ENCODE measurements around the gene PPP2R2B.

Gene PPP2R2B

DNA sequence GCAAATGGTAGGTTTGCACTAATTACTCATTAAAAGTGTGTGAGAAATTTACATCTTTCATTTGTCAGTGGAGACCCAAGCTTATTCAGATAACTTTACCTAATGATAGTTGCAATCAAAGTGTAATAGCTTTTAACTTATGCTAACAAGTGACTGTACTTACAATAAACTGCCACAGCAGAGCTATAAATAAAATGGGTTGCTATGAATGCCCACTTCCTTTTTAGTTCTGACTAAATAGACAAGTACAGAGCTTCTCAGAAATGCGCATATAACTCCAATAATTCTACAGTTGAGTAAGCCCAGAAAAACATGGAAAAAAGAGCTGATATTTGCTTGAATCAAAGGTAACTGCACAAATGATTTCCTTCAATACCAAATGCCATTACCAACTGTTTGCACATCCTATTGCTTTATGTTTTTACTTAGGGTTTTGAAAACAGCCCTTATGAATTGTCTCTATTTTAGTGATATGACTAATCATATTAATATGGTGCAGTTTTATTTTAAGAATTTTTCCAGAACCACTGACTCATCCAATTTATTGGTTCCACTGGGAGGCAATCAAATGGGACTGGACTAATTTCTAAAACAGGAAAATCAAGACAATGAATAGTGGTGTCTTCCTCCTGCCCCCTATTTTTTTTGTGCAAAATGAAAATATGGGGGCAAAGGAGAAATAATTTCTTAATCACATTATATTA lies 84.1 kb downstream of the PPP2R2B start:
- TF ChIP-seq, protein P1, sequence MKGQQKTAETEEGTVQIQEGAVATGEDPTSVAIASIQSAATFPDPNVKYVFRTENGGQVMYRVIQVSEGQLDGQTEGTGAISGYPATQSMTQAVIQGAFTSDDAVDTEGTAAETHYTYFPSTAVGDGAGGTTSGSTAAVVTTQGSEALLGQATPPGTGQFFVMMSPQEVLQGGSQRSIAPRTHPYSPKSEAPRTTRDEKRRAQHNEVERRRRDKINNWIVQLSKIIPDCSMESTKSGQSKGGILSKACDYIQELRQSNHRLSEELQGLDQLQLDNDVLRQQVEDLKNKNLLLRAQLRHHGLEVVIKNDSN (IDR thresholded peaks at IDR 0.05) = no peak
- TF ChIP-seq NFIC (IDR thresholded peaks at IDR 0.05) (no peak), EGR1 (IDR thresholded peaks at IDR 0.05) (no peak), EP300 (IDR thresholded peaks at IDR 0.05; ENCODE audit: borderline replicate concordance) (no peak), TEAD4 (IDR thresholded peaks at IDR 0.05) (no peak), FOXM1 (IDR thresholded peaks at IDR 0.05; ENCODE audit: borderline replicate concordance, low read depth) (no peak), TAF1 (IDR thresholded peaks at IDR 0.05; ENCODE audit: low read depth) (no peak), CEBPB (IDR thresholded peaks at IDR 0.05) (no peak), RAD21 (IDR thresholded peaks at IDR 0.05; ENCODE audit: low read depth) (no peak), YY1 (IDR thresholded peaks at IDR 0.05; ENCODE audit: low read depth) (no peak), CREB1 (IDR thresholded peaks at IDR 0.05; ENCODE audit: low read depth) (no peak), TCF12 (IDR thresholded peaks at IDR 0.05; ENCODE audit: low read depth) (no peak), ZBTB7A (IDR thresholded peaks at IDR 0.05; ENCODE audit: low read depth) (no peak)
- TF ChIP-seq, protein P2, sequence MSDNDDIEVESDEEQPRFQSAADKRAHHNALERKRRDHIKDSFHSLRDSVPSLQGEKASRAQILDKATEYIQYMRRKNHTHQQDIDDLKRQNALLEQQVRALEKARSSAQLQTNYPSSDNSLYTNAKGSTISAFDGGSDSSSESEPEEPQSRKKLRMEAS (IDR thresholded peaks at IDR 0.05) = no peak
- TF ChIP-seq, protein P3, sequence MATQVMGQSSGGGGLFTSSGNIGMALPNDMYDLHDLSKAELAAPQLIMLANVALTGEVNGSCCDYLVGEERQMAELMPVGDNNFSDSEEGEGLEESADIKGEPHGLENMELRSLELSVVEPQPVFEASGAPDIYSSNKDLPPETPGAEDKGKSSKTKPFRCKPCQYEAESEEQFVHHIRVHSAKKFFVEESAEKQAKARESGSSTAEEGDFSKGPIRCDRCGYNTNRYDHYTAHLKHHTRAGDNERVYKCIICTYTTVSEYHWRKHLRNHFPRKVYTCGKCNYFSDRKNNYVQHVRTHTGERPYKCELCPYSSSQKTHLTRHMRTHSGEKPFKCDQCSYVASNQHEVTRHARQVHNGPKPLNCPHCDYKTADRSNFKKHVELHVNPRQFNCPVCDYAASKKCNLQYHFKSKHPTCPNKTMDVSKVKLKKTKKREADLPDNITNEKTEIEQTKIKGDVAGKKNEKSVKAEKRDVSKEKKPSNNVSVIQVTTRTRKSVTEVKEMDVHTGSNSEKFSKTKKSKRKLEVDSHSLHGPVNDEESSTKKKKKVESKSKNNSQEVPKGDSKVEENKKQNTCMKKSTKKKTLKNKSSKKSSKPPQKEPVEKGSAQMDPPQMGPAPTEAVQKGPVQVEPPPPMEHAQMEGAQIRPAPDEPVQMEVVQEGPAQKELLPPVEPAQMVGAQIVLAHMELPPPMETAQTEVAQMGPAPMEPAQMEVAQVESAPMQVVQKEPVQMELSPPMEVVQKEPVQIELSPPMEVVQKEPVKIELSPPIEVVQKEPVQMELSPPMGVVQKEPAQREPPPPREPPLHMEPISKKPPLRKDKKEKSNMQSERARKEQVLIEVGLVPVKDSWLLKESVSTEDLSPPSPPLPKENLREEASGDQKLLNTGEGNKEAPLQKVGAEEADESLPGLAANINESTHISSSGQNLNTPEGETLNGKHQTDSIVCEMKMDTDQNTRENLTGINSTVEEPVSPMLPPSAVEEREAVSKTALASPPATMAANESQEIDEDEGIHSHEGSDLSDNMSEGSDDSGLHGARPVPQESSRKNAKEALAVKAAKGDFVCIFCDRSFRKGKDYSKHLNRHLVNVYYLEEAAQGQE (IDR thresholded peaks at IDR 0.05; ENCODE audit: low read depth) = no peak

DNA sequence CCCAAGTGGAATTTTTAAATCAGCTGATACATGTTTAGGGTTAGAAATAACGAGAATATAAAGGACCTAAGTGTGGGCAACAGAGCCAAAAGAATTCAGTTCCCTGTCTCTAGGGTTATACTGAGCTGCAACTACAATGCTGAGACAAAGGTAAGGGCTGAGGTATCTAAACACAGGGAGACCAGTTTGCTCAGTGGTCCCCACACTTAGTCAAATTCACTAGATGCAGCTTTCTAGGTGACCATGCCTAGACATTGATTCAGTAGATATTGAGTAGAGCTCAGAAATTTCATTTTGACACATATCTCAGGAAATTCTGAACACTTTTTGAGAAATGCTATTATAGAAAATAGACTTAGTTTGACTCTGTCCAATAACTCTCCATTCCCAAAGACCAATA lies 84.8 kb downstream of the PPP2R2B start:
- TF ChIP-seq, protein P1 (IDR thresholded peaks at IDR 0.05) = no peak
- no peak for TF ChIP-seq CREB1 (IDR thresholded peaks at IDR 0.05; ENCODE audit: low read depth)
- TF ChIP-seq RAD21 (IDR thresholded peaks at IDR 0.05; ENCODE audit: low read depth) = no peak
- TF ChIP-seq, protein P2 (IDR thresholded peaks at IDR 0.05) = no peak
- TF ChIP-seq TCF12 (IDR thresholded peaks at IDR 0.05; ENCODE audit: low read depth) = no peak
- no peak for TF ChIP-seq EP300 (IDR thresholded peaks at IDR 0.05; ENCODE audit: borderline replicate concordance)
- TF ChIP-seq CEBPB (IDR thresholded peaks at IDR 0.05) = no peak
- TF ChIP-seq TEAD4 (IDR thresholded peaks at IDR 0.05) = no peak
- TF ChIP-seq, protein P3 (IDR thresholded peaks at IDR 0.05; ENCODE audit: low read depth) = no peak
- no peak for TF ChIP-seq NFIC (IDR thresholded peaks at IDR 0.05)
- TF ChIP-seq TAF1 (IDR thresholded peaks at IDR 0.05; ENCODE audit: low read depth) = no peak
- TF ChIP-seq ZBTB7A (IDR thresholded peaks at IDR 0.05; ENCODE audit: low read depth) = no peak
- no peak for TF ChIP-seq EGR1 (IDR thresholded peaks at IDR 0.05)
- no peak for TF ChIP-seq FOXM1 (IDR thresholded peaks at IDR 0.05; ENCODE audit: borderline replicate concordance, low read depth)
- TF ChIP-seq YY1 (IDR thresholded peaks at IDR 0.05; ENCODE audit: low read depth) = no peak

DNA sequence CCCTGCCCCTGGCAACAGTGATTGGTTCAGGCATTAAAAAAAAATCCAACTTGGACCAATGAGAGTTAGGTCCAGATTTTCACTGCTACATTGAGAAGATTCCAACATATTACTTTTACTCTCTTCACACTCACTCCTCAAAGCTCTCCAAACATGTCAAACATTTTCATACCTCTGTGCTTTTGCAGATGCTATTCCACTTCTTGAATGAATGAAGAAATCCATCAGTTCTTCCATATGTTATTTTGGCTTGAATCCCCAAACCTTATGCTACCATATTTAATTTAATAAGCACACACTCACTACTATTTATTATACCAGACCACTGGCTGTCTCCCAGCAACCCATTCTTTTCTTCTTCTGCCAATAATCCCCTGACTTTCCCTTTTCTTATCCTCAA lies 87.1 kb downstream of the PPP2R2B start:
- no peak for TF ChIP-seq ZBTB7A (IDR thresholded peaks at IDR 0.05; ENCODE audit: low read depth)
- TF ChIP-seq TCF12 (IDR thresholded peaks at IDR 0.05; ENCODE audit: low read depth) = no peak
- no peak for TF ChIP-seq TAF1 (IDR thresholded peaks at IDR 0.05; ENCODE audit: low read depth)
- TF ChIP-seq CEBPB (IDR thresholded peaks at IDR 0.05) = no peak

DNA sequence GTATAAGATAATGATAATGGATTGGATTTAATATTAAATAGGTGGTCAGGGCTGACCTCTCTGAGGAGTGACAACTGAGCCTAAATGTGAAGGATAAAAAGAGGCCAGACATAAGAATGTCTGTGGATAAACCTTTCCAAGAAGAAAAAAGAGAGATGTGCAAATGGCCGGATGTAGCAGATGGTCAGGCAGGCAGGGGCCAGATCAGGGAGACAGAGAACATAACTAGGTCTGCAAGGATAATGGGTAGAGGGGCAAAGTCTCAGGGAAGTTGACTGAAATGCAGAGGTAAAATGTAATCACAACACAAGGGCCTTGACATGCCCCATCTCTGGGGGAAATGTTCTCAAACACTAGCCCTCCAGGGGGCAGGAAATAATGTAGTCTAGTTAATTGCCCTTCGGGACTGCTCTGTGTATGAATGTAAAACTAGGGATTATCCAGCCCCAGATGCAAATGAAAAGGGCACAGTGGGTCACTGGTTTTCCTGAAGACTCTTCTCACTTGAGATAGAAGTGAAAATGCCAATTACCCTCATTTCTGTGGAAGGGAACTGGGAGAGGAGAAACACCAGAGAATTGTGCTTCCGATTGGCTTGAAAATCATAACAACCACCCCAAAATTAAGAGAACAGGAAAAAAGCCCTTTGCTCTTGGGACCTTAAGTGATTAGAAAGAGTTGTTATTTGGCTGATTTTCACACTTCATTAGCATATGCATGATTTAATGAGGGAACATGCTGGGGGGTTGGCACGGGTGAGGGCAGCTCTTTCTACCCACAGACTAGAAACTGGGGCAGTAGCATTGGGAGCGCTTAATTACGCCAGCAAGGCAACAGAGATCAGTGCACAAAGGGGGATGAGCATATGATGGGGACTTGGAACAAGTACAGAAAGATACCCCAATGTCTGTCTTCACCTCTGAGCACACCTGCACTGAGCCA lies 88.6 kb downstream of the PPP2R2B start:
- TF ChIP-seq, protein P3 (IDR thresholded peaks at IDR 0.05; ENCODE audit: low read depth) = no peak
- TF ChIP-seq TCF12 (IDR thresholded peaks at IDR 0.05; ENCODE audit: low read depth) (no peak), TEAD4 (IDR thresholded peaks at IDR 0.05) (no peak), FOXM1 (IDR thresholded peaks at IDR 0.05; ENCODE audit: borderline replicate concordance, low read depth) (no peak), TAF1 (IDR thresholded peaks at IDR 0.05; ENCODE audit: low read depth) (no peak), CREB1 (IDR thresholded peaks at IDR 0.05; ENCODE audit: low read depth) (no peak), NFIC (IDR thresholded peaks at IDR 0.05) (no peak), EP300 (IDR thresholded peaks at IDR 0.05; ENCODE audit: borderline replicate concordance) (no peak), EGR1 (IDR thresholded peaks at IDR 0.05) (no peak), ZBTB7A (IDR thresholded peaks at IDR 0.05; ENCODE audit: low read depth) (no peak), CEBPB (IDR thresholded peaks at IDR 0.05) (no peak), YY1 (IDR thresholded peaks at IDR 0.05; ENCODE audit: low read depth) (no peak), RAD21 (IDR thresholded peaks at IDR 0.05; ENCODE audit: low read depth) (no peak)
- TF ChIP-seq, protein P2 (IDR thresholded peaks at IDR 0.05) = no peak
- TF ChIP-seq, protein P1 (IDR thresholded peaks at IDR 0.05) = no peak
